Endothelial cell of umbilical vein (primary cell): ENCODE results near the gene SYCP3. TPM values are rescaled to one million over a fixed set of nuclear protein-coding genes. Genes with fewer than 3 reads are reported as not detected.

Experiments used
- BruUV-seq: library from RNA; stranded (reverse); fragments of 400-500 nt; replicated peaks from 2 replicates; lab custom pipeline; 2021; lab: Mats Ljungman, UMichigan
- CTCF ChIA-PET: fragments of 300-600, 350-600 bp; sonication (Branson Sonifier 250); formaldehyde crosslinking; loops from one replicate; lab custom pipeline; 2021; ENCODE audit warnings: antibody characterized with exemption, inconsistent platforms; lab: Charles Lee
- POLR2A ChIA-PET: fragments of 300-600, 350-600 bp; sonication (Branson Sonifier 250); formaldehyde crosslinking; loops from one replicate; lab custom pipeline; 2021; ENCODE audit warnings: antibody characterized with exemption, inconsistent platforms; lab: Charles Lee
- DNase-seq: peaks from one replicate; pipeline ENCODE4 v3.0.0-alpha.2; 2011; ENCODE audit warnings: low read depth, low spot score
- FAIRE-seq: peaks from 2 replicates; lab custom pipeline; 2011; peaks lifted over from hg19 to GRCh38; lab: Jason Lieb, UNC
- H2AFZ ChIP-seq: 2 replicates; pipeline ENCODE4 v1.6.0; 2012; ENCODE audit warnings: low read depth, low read length, control low read depth, inconsistent platforms
- H3K27ac ChIP-seq: 2 replicates; pipeline ENCODE4 v1.5.1; 2011; ENCODE audit warnings: low read depth, mild to moderate bottlenecking, control low read depth, low read length, moderate library complexity; ENCODE audit not compliant: insufficient read depth
- H3K27me3 ChIP-seq, 2 experiments: 2 replicates each; pipeline versions ENCODE4 v1.6.0 to v1.6.1; 2011; ENCODE audit warnings: low read length in 2 of 2, mixed read lengths in 1 of 2; ENCODE audit not compliant: control insufficient read depth in 2 of 2, insufficient read depth in 2 of 2
- H3K36me3 ChIP-seq, 2 experiments: 2 replicates in 1 of 2; 3 replicates in 1 of 2; pipeline ENCODE4 v1.5.1; 2011; ENCODE audit warnings: low read length in 2 of 2, mild to moderate bottlenecking in 1 of 2, moderate library complexity in 1 of 2; ENCODE audit not compliant: control insufficient read depth in 2 of 2, insufficient read depth in 2 of 2; ENCODE audit errors: extremely low read depth in 1 of 2
- H3K4me1 ChIP-seq: 3 replicates; pipeline ENCODE4 v1.5.1; 2011; ENCODE audit warnings: mild to moderate bottlenecking, low read length; ENCODE audit not compliant: control insufficient read depth, insufficient read depth; ENCODE audit errors: extremely low read depth
- H3K4me2 ChIP-seq: 2 replicates; pipeline ENCODE4 v1.6.1; 2011; ENCODE audit warnings: low read length, control low read depth, mixed read lengths; ENCODE audit not compliant: insufficient read depth
- H3K4me3 ChIP-seq, 3 experiments: fragments of 200-600 bp in 1 of 3; sonication (generic), shearing (Covaris generic) in 1 of 3; replicated peaks in 1 of 3; 2 replicates each; pipeline ENCODE4 v1.5.1; 2011 to 2016; ENCODE audit warnings: control low read depth in 3 of 3, low read length in 3 of 3, mild to moderate bottlenecking in 2 of 3, inconsistent platforms in 1 of 3, low read depth in 1 of 3, moderate library complexity in 1 of 3; ENCODE audit not compliant: insufficient read depth in 1 of 3
- H3K79me2 ChIP-seq: 2 replicates; pipeline ENCODE4 v1.6.0; 2012; ENCODE audit warnings: low read length, inconsistent platforms; ENCODE audit not compliant: control insufficient read depth, insufficient read depth
- H3K9ac ChIP-seq: replicated peaks from 2 replicates; pipeline ENCODE3; 2011; ENCODE audit warnings: low read length, control low read depth; ENCODE audit not compliant: insufficient read depth; ENCODE audit errors: extremely low read depth
- H3K9me1 ChIP-seq: replicated peaks from 3 replicates; pipeline ENCODE4 v1.6.0; 2011; ENCODE audit warnings: mild to moderate bottlenecking, low read length; ENCODE audit not compliant: control insufficient read depth, insufficient read depth; ENCODE audit errors: extremely low read depth
- H3K9me3 ChIP-seq: replicated peaks from 2 replicates; pipeline ENCODE4 v1.5.1; 2012; ENCODE audit warnings: low read length, inconsistent platforms; ENCODE audit not compliant: control insufficient read depth, insufficient read depth
- H4K20me1 ChIP-seq: replicated peaks from 2 replicates; pipeline ENCODE3; 2011; ENCODE audit warnings: mild to moderate bottlenecking, low read length; ENCODE audit not compliant: control insufficient read depth, insufficient read depth; ENCODE audit errors: extremely low read depth
- CTCF ChIP-seq, 2 donors: IDR thresholded peaks; 1 replicate in 1 of 2; 2 replicates in 1 of 2; pipeline ENCODE4 v1.5.1; 2011; ENCODE audit warnings: low read length in 2 of 2, mild to moderate bottlenecking in 2 of 2, moderate library complexity in 2 of 2, control low read depth in 1 of 2, inconsistent platforms in 1 of 2, low read depth in 1 of 2; ENCODE audit not compliant: insufficient read depth in 1 of 2; ENCODE audit errors: extremely low read depth in 1 of 2
- EZH2 ChIP-seq: IDR thresholded peaks from 2 replicates; pipeline ENCODE4 v1.6.1; 2012; ENCODE audit warnings: borderline replicate concordance, low read depth, mild to moderate bottlenecking, moderate library complexity, low read length, inconsistent platforms; ENCODE audit not compliant: severe bottlenecking
- FOS ChIP-seq: IDR thresholded peaks from 2 replicates; pipeline ENCODE4 v1.6.1; 2011; ENCODE audit warnings: mild to moderate bottlenecking, low read length, moderate library complexity, borderline replicate concordance; ENCODE audit not compliant: insufficient read depth
- GATA2 ChIP-seq: IDR thresholded peaks from 2 replicates; pipeline ENCODE4 v1.7.0; 2011; ENCODE audit warnings: low read depth, mild to moderate bottlenecking, moderate library complexity, mixed read lengths, low read length; ENCODE audit not compliant: insufficient read length, insufficient read depth
- JUN ChIP-seq: IDR thresholded peaks from 2 replicates; pipeline ENCODE4 v1.6.1; 2011; ENCODE audit warnings: borderline replicate concordance, low read depth; ENCODE audit not compliant: insufficient read length, insufficient read depth
- MYC ChIP-seq: IDR thresholded peaks from one replicate; pipeline ENCODE4 v1.6.1; 2011; ENCODE audit warnings: mild to moderate bottlenecking, low read depth, low read length
- POLR2A ChIP-seq: IDR thresholded peaks from 2 replicates; pipeline ENCODE4 v1.6.1; 2012; ENCODE audit warnings: low read depth, mild to moderate bottlenecking, control low read depth, low read length
- POLR2AphosphoS5 ChIP-seq: IDR thresholded peaks from 2 replicates; pipeline ENCODE4 v1.6.1; 2012; ENCODE audit warnings: low read depth, mild to moderate bottlenecking, control low read depth, low read length, moderate library complexity; ENCODE audit not compliant: insufficient read depth
- dilution Hi-C: fragments of 300-500 bp; cut with MboI; formaldehyde crosslinking; loops from one replicate; pipeline ENCODE4 v1.15.0; 2019; ENCODE audit warnings: low sequenced_read_pairs; ENCODE audit not compliant: extremely low pct_ligation_motif_present
- intact Hi-C: fragments of 100-400 bp; cut with micrococcal nuclease; formaldehyde crosslinking; loops from one replicate; pipeline ENCODE4 v1.10.0; 2022
- polyA plus RNA-seq, 4 experiments: library from polyadenylated mRNA; depleted of rRNA in 3 of 4; stranded (reverse) in 3 of 4; unstranded in 1 of 4; fragments of >200 nt; gene quantifications; 2 replicates each; pipeline versions ENCODE4 v1.2.1 to v1.2.3, GENCODE V29; 2011 to 2012; ENCODE audit warnings: missing spikeins in 1 of 4
- total RNA-seq: library from RNA; stranded (reverse); gene quantifications from 2 replicates; pipeline ENCODE4 v1.2.3, GENCODE V29; 2021
- TF ChIP-seq, protein P1 (sequence below): IDR thresholded peaks from 2 replicates; pipeline ENCODE4 v1.6.1; 2011; ENCODE audit not compliant: insufficient read depth, insufficient read length

Gene SYCP3
- total and polyA plus RNA-seq, 2 donors (not counting 3 experiments of a cell fraction or from before 2014, with no cell fraction given), result 0.29 TPM; not detected in 1

DNA sequence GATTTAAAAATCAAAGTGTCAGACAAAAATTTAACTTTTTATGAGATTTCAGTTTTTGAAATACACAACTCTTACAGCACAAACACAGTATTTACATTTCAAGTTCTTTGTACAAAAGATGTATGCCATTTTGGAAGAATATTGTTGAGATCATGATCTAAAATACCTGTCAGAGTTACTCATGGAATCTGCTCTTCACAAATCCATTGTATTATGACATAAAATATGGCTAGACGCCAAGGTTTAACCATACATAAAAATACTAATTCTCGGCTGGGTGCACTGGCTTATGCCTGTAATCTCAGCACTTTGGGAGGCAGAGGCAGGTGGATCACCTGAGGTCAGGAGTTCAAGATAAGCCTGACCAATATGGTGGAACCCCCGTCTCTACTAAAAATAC lies 6.2 kb upstream of the SYCP3 start:
- H3K36me3 ChIP-seq, result peaks cover 0 to 12% of the 10 kb centered on the region in 2 experiments
- ChIA-PET CTCF (interaction anchor here (2.7 kb wide), 1 partner anchor 14 kb away, joined by 18 read pairs; no protein-coding TSS in a partner anchor), POLR2A (no interaction called here)
- no peaks in the 10 kb centered on the region for H3K9me3 ChIP-seq
- no peaks in the 10 kb centered on the region for H3K9me1 ChIP-seq
- no TSS peak for BruUV-seq
- no peak for DNase-seq
- no peak overlapping the region for H3K4me2 ChIP-seq
- intact Hi-C loops, result no loop called here
- H3K27me3 ChIP-seq, result no peaks in the 10 kb centered on the region
- H3K4me3 ChIP-seq, result no peak overlapping the region
- H3K27ac ChIP-seq, result no peak overlapping the region
- TF ChIP-seq JUN (no peak), CTCF (IDR thresholded peaks at IDR 0.05; ENCODE audit: extremely low read depth in 1 of 2, insufficient read depth in 1 of 2, low read depth in 1 of 2, low read length in 2 of 2) (no peak)
- dilution Hi-C loops, result no loop called here
- peak; percentile 48 for FAIRE-seq
- H3K4me1 ChIP-seq, result no peaks in the 10 kb centered on the region
- no peaks in the 10 kb centered on the region for H3K79me2 ChIP-seq
- H3K9ac ChIP-seq, result no peak overlapping the region
- no peak overlapping the region for H2AFZ ChIP-seq
- no peaks in the 10 kb centered on the region for H4K20me1 ChIP-seq

DNA sequence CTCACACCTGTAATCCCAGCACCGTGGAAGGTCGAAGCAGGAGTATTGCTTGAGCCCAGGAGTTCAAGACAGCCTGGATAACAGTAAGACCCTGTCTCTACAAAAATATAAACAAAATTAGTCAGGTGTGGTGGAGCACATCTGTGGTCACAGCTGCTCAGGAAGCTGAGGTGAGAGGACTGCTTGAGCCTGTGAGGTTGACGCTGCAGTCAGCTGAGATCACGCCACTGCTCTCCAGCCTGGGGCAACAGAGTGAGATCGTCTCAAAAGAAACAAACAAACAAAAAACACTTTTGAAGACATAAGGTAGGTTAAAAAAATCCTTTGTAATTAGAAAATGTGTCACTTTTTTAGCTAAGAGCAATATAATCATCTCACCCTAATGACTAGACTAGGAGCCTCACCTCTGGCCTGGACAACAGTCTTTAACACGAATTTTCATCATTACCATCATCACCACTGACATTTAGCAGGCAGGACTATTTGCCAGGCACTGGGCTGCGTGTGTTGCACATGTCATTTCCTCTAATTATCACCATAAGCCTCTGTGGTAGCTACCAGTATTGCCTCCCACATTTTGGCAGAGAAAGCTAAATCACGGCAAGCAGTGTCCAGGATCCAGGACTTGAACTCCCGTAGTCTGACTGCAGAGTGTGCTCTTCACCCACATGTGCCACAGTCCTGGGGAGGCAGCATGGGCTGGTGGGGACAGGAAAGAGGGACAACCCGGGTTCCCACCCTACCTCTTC lies 4.6 kb upstream of the SYCP3 start:
- BruUV-seq, result no TSS peak
- dilution Hi-C loops (no loop called here), intact Hi-C loops (no loop called here)
- H3K27ac ChIP-seq, result no peak overlapping the region
- no peaks in the 10 kb centered on the region for H3K9me3 ChIP-seq
- peaks cover 0 to 10% of the 10 kb centered on the region in 2 experiments for H3K36me3 ChIP-seq
- H3K79me2 ChIP-seq, result no peaks in the 10 kb centered on the region
- TF ChIP-seq POLR2A, result no peak
- no peak for TF ChIP-seq JUN
- no peak for TF ChIP-seq CTCF (IDR thresholded peaks at IDR 0.05; ENCODE audit: extremely low read depth in 1 of 2, insufficient read depth in 1 of 2, low read depth in 1 of 2, low read length in 2 of 2)
- TF ChIP-seq POLR2AphosphoS5, result no peak
- TF ChIP-seq MYC, result no peak
- TF ChIP-seq, protein P1, sequence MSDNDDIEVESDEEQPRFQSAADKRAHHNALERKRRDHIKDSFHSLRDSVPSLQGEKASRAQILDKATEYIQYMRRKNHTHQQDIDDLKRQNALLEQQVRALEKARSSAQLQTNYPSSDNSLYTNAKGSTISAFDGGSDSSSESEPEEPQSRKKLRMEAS, result no peak
- TF ChIP-seq GATA2, result no peak
- TF ChIP-seq EZH2, result no peak
- TF ChIP-seq FOS, result no peak
- no peak overlapping the region for H3K4me2 ChIP-seq
- H2AFZ ChIP-seq, result no peak overlapping the region
- H3K9ac ChIP-seq, result no peak overlapping the region
- ChIA-PET POLR2A (no interaction called here), CTCF (interaction anchor here (1.0 to 2.4 kb wide), 2 partner anchors 15 to 329 kb away, joined by 5 to 7 read pairs; no protein-coding TSS in a partner anchor)
- no peaks in the 10 kb centered on the region for H4K20me1 ChIP-seq
- DNase-seq, result no peak
- no peak overlapping the region for H3K4me3 ChIP-seq
- no peaks in the 10 kb centered on the region for H3K27me3 ChIP-seq
- H3K4me1 ChIP-seq, result no peaks in the 10 kb centered on the region
- FAIRE-seq, result no peak
- no peaks in the 10 kb centered on the region for H3K9me1 ChIP-seq
